HG02798 (cell line): ENCODE measurements around the gene LELP1.
"Not testable (repeated sequence)": the region's sequence is repeated elsewhere in the genome, so short reads cannot be mapped to it uniquely, and the experiment has no call there.

ENCODE experiments used
- ATAC-seq: cut with Tn5 transposase; IDR thresholded peaks from one replicate; pipeline ENCODE4 v1.9.1; 2021; ENCODE audit warnings: mild to moderate bottlenecking; ENCODE audit not compliant: unreplicated experiment, poor library complexity

Gene LELP1

DNA sequence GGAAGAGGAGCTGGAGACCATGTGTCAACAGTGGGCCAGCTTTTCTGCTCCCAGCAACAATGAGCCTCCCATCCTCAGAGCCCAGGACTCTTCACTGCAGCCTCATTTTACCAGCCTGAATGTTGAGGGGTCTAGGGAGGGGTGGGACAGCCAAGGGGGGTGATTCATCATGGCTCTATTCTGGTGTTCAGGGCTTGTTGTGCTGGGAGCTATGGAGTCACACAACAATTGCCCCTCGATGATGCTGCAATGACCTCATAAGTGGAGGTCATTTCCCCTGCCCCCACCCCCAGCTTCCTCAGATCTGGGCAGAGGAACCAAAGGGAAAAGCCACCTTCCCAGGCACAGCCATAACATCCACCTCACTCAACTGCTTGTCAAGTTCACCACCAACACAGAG is at the start of gene LELP1:
Gene LELP1 (plus strand): TSS at position 301 of the 400 bp plus-strand sequence. CDS start 1,278 bp downstream, outside the sequence.
- no peak for ATAC-seq

DNA sequence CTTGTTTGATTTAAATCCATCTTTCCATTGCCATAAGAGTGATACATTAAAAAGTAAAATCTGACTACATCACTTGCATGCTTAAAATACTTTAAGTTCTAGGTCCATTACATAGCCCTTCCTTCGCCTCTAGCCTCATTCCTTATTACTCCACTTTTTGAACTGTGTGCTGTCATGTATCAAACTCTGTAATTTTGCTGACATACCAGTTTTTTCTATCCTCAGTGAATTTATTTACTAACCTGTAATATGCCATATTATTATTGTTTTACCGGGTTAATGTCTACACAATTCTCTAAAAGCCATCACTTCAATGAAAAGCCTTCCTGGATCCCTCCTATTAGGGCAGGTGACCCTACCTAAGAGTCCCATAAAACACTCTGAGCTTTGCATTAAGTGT is 47.7 kb upstream of the LELP1 start:
- ATAC-seq = no peak

DNA sequence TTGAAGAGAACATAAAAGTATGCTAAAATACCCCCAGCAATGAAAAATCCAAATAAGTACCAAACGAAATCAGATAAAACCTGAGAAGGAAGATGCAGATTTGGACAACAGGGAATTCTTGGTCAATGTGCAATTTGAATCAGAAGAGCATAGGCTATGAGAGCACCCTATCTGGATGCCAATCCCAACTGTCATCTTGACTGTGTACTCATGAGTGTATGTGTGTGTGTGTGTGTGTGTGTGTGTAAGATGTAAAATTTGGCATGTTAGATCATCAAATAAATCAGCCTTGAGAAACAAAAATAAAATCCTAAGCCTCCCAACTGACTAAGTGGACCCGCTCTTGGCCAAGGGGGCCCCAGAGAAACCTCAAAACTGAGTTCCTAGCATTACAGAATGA is 34.5 kb upstream of the LELP1 start:
- no peak for ATAC-seq

DNA sequence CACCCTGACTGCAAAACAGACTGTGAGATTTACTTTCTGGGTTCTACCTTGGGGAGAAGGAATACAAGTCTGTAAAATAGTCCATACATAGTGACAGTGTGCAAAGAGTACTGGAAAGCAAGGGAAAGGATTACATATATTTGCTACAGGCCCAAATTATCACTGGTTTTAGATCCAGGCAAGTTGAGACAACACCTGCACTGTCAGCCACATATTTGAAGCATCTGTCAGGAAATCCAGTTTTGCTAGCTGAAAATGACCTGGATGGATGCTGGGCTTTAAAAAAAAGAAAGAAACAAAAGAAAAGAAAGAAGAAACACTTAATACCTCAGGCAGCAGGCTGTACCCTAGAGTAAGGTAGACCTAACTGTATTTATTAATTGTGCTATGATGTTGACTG is 28.6 kb upstream of the LELP1 start:
- no peak for ATAC-seq

- no peak for ATAC-seq
Measured at GRCh38 chr1:153178922-153179321, 24.3 kb upstream of the LELP1 start.

DNA sequence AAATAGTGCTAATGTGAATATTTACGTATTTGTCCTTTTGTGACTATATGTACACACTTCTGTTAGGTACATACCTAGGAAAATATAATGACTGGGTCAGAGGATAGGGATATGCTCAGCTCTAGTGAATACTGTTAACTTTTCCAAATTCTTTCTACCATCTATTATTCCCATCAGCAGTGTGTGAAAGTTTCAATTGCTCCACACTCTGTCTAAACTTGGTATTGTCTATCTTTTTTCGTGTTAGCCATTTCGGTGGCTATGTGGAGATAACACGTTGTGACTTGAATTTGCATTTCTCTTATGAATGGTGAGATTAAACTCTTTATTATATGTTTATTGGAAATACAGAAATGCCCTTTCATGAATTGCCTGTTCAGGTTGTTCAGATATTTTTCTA is 22.7 kb upstream of the LELP1 start:
- ATAC-seq = no peak

GRCh38 chr1:153188301-153188700 is 14.9 kb upstream of the LELP1 start:
- ATAC-seq = not testable (repeated sequence)

GRCh38 chr1:153190373-153190772 is 12.9 kb upstream of the LELP1 start:
- no peak for ATAC-seq

DNA sequence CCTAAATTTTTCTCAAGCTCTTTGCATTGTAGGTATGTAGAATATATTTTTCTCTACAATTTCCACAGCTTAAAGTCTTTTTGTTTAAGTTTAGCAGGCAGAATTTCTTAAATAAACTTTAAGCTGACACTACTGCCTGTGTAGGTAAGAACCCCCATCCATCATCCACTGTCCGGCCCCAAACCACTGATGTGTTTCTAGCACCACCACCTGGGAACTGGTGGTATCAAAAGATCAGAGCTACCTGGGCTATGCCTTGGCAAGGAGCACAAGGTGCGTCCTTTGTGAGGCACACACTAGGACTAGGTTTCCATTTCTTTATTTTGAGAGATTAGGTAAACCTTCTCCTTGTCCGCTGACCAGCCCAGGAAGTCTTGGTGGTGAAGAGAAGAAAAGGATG is 10.5 kb upstream of the LELP1 start:
- no peak for ATAC-seq

GRCh38 chr1:153194331-153195050 is 8.7 kb upstream of the LELP1 start:
- no peak for ATAC-seq

GRCh38 chr1:153195216-153195615 is 8.0 kb upstream of the LELP1 start:
- no peak for ATAC-seq

DNA sequence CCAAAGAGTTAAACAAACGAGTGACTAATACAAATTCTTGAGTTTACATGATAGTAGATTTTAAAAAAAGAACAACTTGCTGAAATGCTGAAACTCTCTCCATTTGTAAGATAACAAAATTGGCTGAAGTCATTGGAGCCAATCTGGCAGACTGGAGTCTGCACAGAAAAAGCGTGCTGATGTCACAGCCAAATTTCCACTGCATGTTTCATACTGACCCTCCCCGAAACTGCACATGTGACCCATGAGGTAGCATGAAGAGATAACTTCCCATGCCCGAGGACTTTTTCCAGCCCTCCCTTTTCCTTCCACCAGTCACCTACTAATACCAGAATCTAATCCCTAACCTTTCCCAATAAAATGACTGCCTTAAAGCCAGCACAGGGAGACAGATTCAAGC is 1.2 kb upstream of the LELP1 start:
- ATAC-seq = no peak

GRCh38 chr1:153206631-153207030 is 3.4 kb downstream of the LELP1 start:
- ATAC-seq = no peak

- no peak for ATAC-seq
Measured at GRCh38 chr1:153210206-153210605, 7.0 kb downstream of the LELP1 start.

DNA sequence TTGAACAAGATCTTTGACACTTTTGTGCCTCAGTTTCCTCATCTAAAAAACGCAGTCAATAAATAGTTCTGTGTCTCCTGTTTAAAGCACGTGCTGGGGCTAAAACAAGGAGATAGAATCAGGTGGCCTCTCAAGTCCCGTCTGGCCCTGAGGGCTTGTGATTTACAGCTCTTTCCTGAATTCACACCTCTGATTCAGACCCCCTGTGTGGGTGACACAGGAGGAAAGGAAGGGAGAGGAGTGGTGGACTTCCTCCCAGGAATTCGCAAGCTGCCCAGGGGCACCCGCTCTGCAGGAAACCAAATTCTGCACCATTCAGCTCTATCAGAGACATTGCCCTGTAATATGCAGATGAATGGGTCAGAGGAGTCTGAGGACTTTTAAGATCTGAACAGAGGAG is 9.0 kb downstream of the LELP1 start:
- ATAC-seq = no peak

DNA sequence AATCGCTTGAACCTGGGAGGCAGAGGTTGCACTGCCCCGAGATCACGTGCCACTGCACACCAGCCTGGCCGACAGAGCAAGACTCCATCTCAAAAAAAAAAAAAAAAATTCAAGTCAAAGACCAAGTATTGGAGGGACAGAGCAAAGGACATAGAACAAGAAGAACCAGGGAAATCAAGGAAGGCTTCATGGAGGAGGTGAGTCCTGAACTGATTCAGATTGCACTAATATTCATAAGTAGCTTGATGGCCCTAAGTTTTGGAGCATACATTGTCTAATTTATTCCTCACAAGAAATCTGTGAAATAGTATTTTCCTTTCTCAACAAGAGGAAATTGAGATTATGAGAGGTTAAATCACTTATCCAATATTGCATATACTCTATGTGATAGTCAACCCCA is 10.3 kb downstream of the LELP1 start:
- ATAC-seq = no peak

GRCh38 chr1:153217212-153217611 is 14.0 kb downstream of the LELP1 start, which contains the start of gene PRR9:
TSS of gene PRR9 (plus strand) at chr1:153217584. CDS start at chr1:153218145, 561 bp downstream.
- ATAC-seq = no peak

- no peak for ATAC-seq
Measured at GRCh38 chr1:153217744-153218416, 14.7 kb downstream of the LELP1 start.

GRCh38 chr1:153220606-153221303 is 17.5 kb downstream of the LELP1 start:
- no peak for ATAC-seq

DNA sequence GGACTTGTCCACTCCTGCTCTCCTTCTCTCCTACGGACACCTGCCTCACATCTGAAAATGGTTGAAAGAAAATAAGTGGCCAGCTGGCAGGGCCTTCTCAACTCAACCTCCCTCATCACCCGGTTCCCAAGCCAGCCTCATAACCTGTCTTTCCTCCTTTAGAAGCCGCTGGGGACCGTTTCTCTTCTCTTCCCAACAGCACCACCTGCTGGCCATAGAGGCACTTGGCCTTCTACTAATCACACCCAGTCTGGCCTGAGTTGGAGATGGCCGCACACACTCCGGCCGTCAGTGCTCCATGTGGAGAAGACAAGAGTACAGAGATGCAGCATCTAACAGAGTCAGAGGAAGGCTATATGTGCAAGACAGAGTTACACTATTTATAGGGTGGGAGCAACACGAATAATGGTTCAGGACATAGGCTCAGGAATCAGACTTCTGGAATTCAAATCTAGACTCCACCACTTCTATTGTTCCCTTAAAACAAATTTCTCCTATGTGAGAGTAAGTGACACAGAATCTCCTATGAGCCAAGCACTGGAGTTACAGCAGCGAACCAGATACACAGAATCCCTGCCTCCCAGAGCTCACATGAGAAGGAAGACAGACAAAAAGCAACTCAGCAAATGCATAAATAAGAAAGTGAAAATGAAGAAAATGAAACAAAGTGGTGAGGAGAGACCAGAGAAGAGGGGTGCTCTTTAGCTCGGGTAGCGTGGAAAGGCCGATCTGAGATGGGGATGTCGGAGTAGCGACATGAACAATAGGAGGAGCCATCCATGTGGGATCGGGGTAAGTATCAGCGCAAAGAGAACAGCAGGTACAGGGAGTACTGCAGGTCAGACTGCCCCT is 20.0 kb downstream of the LELP1 start:
- peak; percentile 86 for ATAC-seq
